B cell (primary cell): ENCODE data around the gene SLC15A3.

Source experiments
- CTCF ChIP-seq: fragments of 200-600 bp; IDR thresholded peaks from one replicate; pipeline ENCODE4 v1.8.0; 2022; ENCODE audit warnings: antibody characterized with exemption, mild to moderate bottlenecking
- EZH2 ChIP-seq: IDR thresholded peaks from 2 replicates; pipeline ENCODE4 v1.6.1; 2012; ENCODE audit warnings: borderline replicate concordance, low read depth, mild to moderate bottlenecking, moderate library complexity, low read length; ENCODE audit not compliant: insufficient read depth, poor library complexity, severe bottlenecking

DNA sequence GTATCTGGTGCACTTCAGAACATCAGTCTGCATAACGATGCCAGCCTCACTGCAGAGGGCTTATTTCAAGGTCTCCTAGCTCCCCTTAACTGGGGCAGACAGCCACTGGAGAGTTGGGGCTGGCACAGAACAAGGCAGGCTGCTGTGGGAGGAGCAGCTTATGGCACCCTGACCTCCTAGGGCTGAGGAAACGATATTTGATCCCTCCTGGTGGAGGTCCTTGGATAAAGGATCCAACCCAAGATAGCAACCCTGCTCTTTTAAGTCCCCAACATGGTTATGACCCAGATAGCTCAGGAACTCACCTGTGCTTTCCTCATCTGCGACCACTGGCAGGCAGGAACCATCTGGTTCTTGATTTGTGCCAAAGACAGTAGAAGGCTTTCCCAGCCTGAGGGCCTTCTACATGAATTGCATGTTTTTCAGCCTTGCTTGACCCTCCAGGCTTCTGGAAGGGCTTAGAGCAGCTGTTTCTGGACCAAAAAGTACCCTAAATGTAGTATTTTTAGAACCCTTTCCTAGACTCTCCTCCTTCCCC, 35.2 kb downstream of the SLC15A3 start:
- no peak for TF ChIP-seq CTCF
- TF ChIP-seq EZH2: no peak
